ENCODE results near the gene ACLY. TPM values are rescaled to one million over a fixed set of nuclear protein-coding genes. Genes with fewer than 3 reads are reported as not detected.
A peak's percentile ranks its signal among the peaks of the same experiment; 100 is the strongest.

The ACLY gene
- total and polyA plus RNA-seq, 2 of the 13 experiments (the other 11 are each of a cell fraction or from before 2014, with no cell fraction given) = 111 to 218 TPM

DNA sequence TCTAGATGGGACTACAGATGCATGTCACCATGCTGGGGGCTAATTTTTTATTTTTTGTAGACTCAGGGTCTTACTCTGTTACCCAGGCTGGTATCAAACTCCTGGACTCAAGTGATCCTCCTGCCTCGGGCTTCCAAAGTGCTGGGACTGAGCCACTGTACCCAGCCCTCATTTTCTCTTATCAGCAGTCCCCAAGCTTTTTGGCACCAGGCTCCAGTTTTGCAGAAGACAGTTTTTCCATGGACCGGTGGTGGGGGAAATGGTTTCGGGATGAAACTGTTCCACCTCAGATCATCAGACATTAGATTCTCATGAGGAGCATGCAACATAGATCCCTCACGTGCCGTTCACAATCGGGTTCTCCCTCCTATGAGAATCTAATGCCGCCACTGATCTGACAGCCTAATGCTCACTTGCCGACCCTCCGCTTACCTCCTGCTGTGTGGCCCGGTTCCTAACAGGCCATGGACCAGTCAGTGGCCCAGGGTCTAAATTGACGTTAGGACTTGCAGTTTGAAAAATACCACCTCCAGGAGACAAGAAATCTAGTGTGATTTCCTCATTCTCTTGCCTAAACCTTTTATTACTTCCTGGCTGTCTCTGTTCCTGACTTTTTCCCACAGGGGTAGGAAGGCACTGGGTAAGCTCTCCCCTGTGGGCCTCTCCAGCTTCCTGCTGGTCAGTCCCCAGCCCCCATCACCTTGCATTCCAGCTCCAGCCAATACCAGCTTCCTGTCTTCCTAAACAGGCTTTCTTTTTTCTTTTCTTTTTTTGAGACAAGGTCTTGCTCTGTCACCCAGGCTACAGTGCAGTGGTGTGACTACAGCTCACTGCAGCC, 38.5 kb upstream of the ACLY start (continued):
- TF ChIP-seq CBFB (CRISPR knock-in tag; IDR thresholded peaks at IDR 0.05) (no peak), POLR2G (IDR thresholded peaks at IDR 0.05; ENCODE audit: low read depth, low read length) (peak; percentile 53), ZFP90 (CRISPR knock-in tag; IDR thresholded peaks at IDR 0.05; ENCODE audit: borderline replicate concordance) (0 out of 2 replicates have a peak, but pooled peaks have one; percentile 28), ZNF709 (CRISPR knock-in tag; IDR thresholded peaks at IDR 0.05) (peak; percentile 43; the same call in 1 of the 2 replicates), GATAD1 (CRISPR knock-in tag; IDR thresholded peaks at IDR 0.05) (no peak), KDM4B (CRISPR knock-in tag; IDR thresholded peaks at IDR 0.05) (0 out of 2 replicates have a peak, but pooled peaks have one; percentile 40), ZC3H4 (CRISPR knock-in tag; IDR thresholded peaks at IDR 0.05; ENCODE audit: borderline replicate concordance) (no peak), ZNF326 (CRISPR knock-in tag; IDR thresholded peaks at IDR 0.05; ENCODE audit: borderline replicate concordance) (no peak), ZC3H13 (CRISPR knock-in tag; IDR thresholded peaks at IDR 0.05) (no peak), MEIS1 (CRISPR knock-in tag; IDR thresholded peaks at IDR 0.05; ENCODE audit: borderline replicate concordance) (no peak), ZNF598 (CRISPR knock-in tag; IDR thresholded peaks at IDR 0.05; ENCODE audit: borderline replicate concordance) (no peak), ATF1 (CRISPR knock-in tag; IDR thresholded peaks at IDR 0.05) (no peak), ARNT (IDR thresholded peaks at IDR 0.05) (no peak), ZNF235 (CRISPR knock-in tag; IDR thresholded peaks at IDR 0.05; ENCODE audit: borderline replicate concordance) (no peak), ZFX (CRISPR knock-in tag; IDR thresholded peaks at IDR 0.05; ENCODE audit: low read depth) (peak; percentile 62), HDAC1 (CRISPR knock-in tag; IDR thresholded peaks at IDR 0.05) (peak; percentile 9; the same call in 1 of the 2 replicates), ZFYVE20 (CRISPR knock-in tag; IDR thresholded peaks at IDR 0.05; ENCODE audit: borderline replicate concordance, low read depth) (no peak), GFI1 (CRISPR knock-in tag; IDR thresholded peaks at IDR 0.05; ENCODE audit: borderline replicate concordance) (no peak), SUZ12 (IDR thresholded peaks at IDR 0.05; ENCODE audit: low read depth, low read length) (no peak), ZNF232 (CRISPR knock-in tag; IDR thresholded peaks at IDR 0.05; ENCODE audit: borderline replicate concordance) (no peak), ZNF556 (CRISPR knock-in tag; IDR thresholded peaks at IDR 0.05; ENCODE audit: borderline replicate concordance) (0 out of 2 replicates have a peak, but pooled peaks have one; percentile 70), AGO2 (optimal IDR thresholded peaks at IDR 0.05; ENCODE audit: low read depth, low read length) (no peak), ZNF510 (CRISPR knock-in tag; IDR thresholded peaks at IDR 0.05; ENCODE audit: low read depth) (no peak), NPAS2 (CRISPR knock-in tag; IDR thresholded peaks at IDR 0.05; ENCODE audit: borderline replicate concordance) (no peak), ZNF660 (CRISPR knock-in tag; IDR thresholded peaks at IDR 0.05; ENCODE audit: borderline replicate concordance, low read depth) (no peak), ZSCAN30 (CRISPR knock-in tag; IDR thresholded peaks at IDR 0.05) (no peak), ETV6 (CRISPR knock-in tag; conservative IDR thresholded peaks at IDR 0.05) (no peak), YEATS2 (CRISPR knock-in tag; IDR thresholded peaks at IDR 0.05; ENCODE audit: borderline replicate concordance) (no peak; the same call in 1 of the 2 replicates), ZBTB7A (CRISPR knock-in tag; IDR thresholded peaks at IDR 0.05) (0 out of 2 replicates have a peak, but pooled peaks have one; percentile 43)
- TF ChIP-seq, protein P1, sequence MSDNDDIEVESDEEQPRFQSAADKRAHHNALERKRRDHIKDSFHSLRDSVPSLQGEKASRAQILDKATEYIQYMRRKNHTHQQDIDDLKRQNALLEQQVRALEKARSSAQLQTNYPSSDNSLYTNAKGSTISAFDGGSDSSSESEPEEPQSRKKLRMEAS (IDR thresholded peaks at IDR 0.05) = no peak; the same call in 1 of the 2 replicates
- TF ChIP-seq, protein P2, sequence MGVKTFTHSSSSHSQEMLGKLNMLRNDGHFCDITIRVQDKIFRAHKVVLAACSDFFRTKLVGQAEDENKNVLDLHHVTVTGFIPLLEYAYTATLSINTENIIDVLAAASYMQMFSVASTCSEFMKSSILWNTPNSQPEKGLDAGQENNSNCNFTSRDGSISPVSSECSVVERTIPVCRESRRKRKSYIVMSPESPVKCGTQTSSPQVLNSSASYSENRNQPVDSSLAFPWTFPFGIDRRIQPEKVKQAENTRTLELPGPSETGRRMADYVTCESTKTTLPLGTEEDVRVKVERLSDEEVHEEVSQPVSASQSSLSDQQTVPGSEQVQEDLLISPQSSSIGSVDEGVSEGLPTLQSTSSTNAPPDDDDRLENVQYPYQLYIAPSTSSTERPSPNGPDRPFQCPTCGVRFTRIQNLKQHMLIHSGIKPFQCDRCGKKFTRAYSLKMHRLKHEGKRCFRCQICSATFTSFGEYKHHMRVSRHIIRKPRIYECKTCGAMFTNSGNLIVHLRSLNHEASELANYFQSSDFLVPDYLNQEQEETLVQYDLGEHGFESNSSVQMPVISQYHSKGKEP (CRISPR knock-in tag; IDR thresholded peaks at IDR 0.05) = no peak

All from HepG2 (cell line).